Hepatocyte (in vitro differentiated cells): ENCODE measurements around the gene LRRC32. TPM values are rescaled to one million over a fixed set of nuclear protein-coding genes. Genes with fewer than 3 reads are reported as not detected.

Source experiments
- DNase-seq: peaks from one replicate; pipeline ENCODE4 v3.0.0-alpha.2; 2016; ENCODE audit warnings: low spot score
- H2AFZ ChIP-seq: fragments of 200-600 bp; sonication (generic); 2 replicates; pipeline ENCODE4 v1.6.0; 2016; ENCODE audit warnings: antibody characterized with exemption, mild to moderate bottlenecking
- H3K27ac ChIP-seq: fragments of 200-600 bp; sonication (generic); 2 replicates; pipeline ENCODE4 v1.5.1; 2016; ENCODE audit warnings: mild to moderate bottlenecking
- H3K27me3 ChIP-seq: fragments of 200-600 bp; sonication (generic); 2 replicates; pipeline ENCODE4 v1.6.1; 2016
- H3K36me3 ChIP-seq: fragments of 200-600 bp; sonication (generic); replicated peaks from 2 replicates; pipeline ENCODE4 v1.5.1; 2016; ENCODE audit warnings: low read depth; ENCODE audit not compliant: insufficient read depth
- H3K4me1 ChIP-seq: fragments of 200-600 bp; sonication (generic); 2 replicates; pipeline ENCODE4 v1.5.1; 2016; ENCODE audit warnings: mild to moderate bottlenecking, moderate library complexity; ENCODE audit not compliant: insufficient read depth
- H3K4me2 ChIP-seq: fragments of 200-600 bp; sonication (generic); 2 replicates; pipeline ENCODE4 v1.6.0; 2016
- H3K4me3 ChIP-seq: fragments of 200-600 bp; sonication (generic); 2 replicates; pipeline ENCODE4 v1.5.1; 2016; ENCODE audit warnings: mild to moderate bottlenecking
- H3K79me2 ChIP-seq: fragments of 200-600 bp; sonication (generic); 2 replicates; pipeline ENCODE4 v1.6.0; 2017; ENCODE audit warnings: mild to moderate bottlenecking
- H3K9me2 ChIP-seq: fragments of 200-600 bp; sonication (generic); replicated peaks from 2 replicates; pipeline ENCODE4 v1.6.0; 2017; ENCODE audit warnings: mild to moderate bottlenecking; ENCODE audit not compliant: insufficient read depth
- H3K9me3 ChIP-seq: fragments of 200-600 bp; sonication (generic); 2 replicates; pipeline ENCODE4 v1.5.1; 2016; ENCODE audit warnings: low read depth, mild to moderate bottlenecking
- H4K20me1 ChIP-seq: fragments of 200-600 bp; sonication (generic); 2 replicates; pipeline ENCODE4 v1.6.0; 2016; ENCODE audit warnings: mild to moderate bottlenecking; ENCODE audit not compliant: insufficient read depth, poor library complexity, severe bottlenecking
- CTCF ChIP-seq: fragments of 200-600 bp; sonication (generic); IDR thresholded peaks from 2 replicates; pipeline ENCODE4 v1.5.1; 2016; ENCODE audit warnings: antibody characterized with exemption, mild to moderate bottlenecking; ENCODE audit not compliant: poor library complexity
- EZH2 ChIP-seq: fragments of 200-600 bp; sonication (generic); IDR thresholded peaks from 2 replicates; pipeline ENCODE4 v1.6.1; 2016; ENCODE audit warnings: antibody characterized with exemption, mild to moderate bottlenecking, borderline replicate concordance
- EZH2phosphoT487 ChIP-seq: fragments of 200-600 bp; sonication (generic); IDR thresholded peaks from one replicate; pipeline ENCODE4 v1.6.1; 2018; ENCODE audit warnings: antibody characterized with exemption, mild to moderate bottlenecking, low read depth, moderate library complexity; ENCODE audit not compliant: unreplicated experiment, severe bottlenecking
- WGBS: methylation state at CpG from one replicate; pipeline ENCODE4 v1.1.6; 2016; ENCODE audit warnings: low lambda C conversion rate; ENCODE audit errors: missing lambda C conversion rate; 5-methylcytosine and 5-hydroxymethylcytosine counted together
- polyA plus RNA-seq: library from polyadenylated mRNA; unstranded; fragments of >200 nt; fragmentation: Nextera tagmentation; extraction: Ambion mirVana; gene quantifications from 2 replicates; pipeline ENCODE4 v1.2.1, GENCODE V29; 2016
- total RNA-seq: library from RNA; depleted of rRNA; stranded (reverse); fragments of >200 nt; gene quantifications from 2 replicates; pipeline ENCODE4 v1.2.3, GENCODE V29; 2014

LRRC32 gene
- total and polyA plus RNA-seq, 2 experiments from 2014 or later: 25.5 to 75.2 TPM

- Histone ChIP-seq H3K4me3 (no peak overlapping the region), H3K27me3 (no peaks in the 10 kb centered on the region), H3K36me3 (no peaks in the 10 kb centered on the region), H3K9me3 (no peaks in the 10 kb centered on the region), H3K4me1 (no peaks in the 10 kb centered on the region), H3K27ac (no peak overlapping the region), H3K79me2 (peaks cover 9% of the 10 kb centered on the region), H4K20me1 (no peaks in the 10 kb centered on the region), H3K9me2 (no peaks in the 10 kb centered on the region), H2AFZ (no peak overlapping the region), H3K4me2 (no peak overlapping the region)
- no peak for DNase-seq
- TF ChIP-seq EZH2 (no peak), EZH2phosphoT487 (no peak)
- WGBS: 92% methylated on average over 13 of the region's 13 CpGs
These were observed 7.7 kb downstream of the LRRC32 start for GRCh38 chr11:76662656-76663485.

GRCh38 chr11:76661834-76662434, 8.6 kb downstream of the LRRC32 start:
- WGBS: 94% methylated on average over 6 of the region's 6 CpGs
- DNase-seq: no peak
- no peaks in the 10 kb centered on the region for H3K9me3 ChIP-seq
- H3K27ac ChIP-seq: no peak overlapping the region
- no peak overlapping the region for H3K4me2 ChIP-seq
- peaks cover under 1% of the 10 kb centered on the region for H3K4me1 ChIP-seq
- no peaks in the 10 kb centered on the region for H3K36me3 ChIP-seq
- no peaks in the 10 kb centered on the region for H4K20me1 ChIP-seq
- no peak overlapping the region for H3K4me3 ChIP-seq
- H3K79me2 ChIP-seq: peaks cover 4% of the 10 kb centered on the region
- no peaks in the 10 kb centered on the region for H3K9me2 ChIP-seq
- no peaks in the 10 kb centered on the region for H3K27me3 ChIP-seq
- TF ChIP-seq EZH2phosphoT487 (no peak), CTCF (no peak), EZH2 (no peak)
- no peak overlapping the region for H2AFZ ChIP-seq

GRCh38 chr11:76661306-76661751, 9.2 kb downstream of the LRRC32 start:
- Histone ChIP-seq H3K4me2 (no peak overlapping the region), H3K9me2 (no peaks in the 10 kb centered on the region), H3K79me2 (peaks cover 4% of the 10 kb centered on the region), H3K36me3 (no peaks in the 10 kb centered on the region), H3K27me3 (no peaks in the 10 kb centered on the region), H2AFZ (no peak overlapping the region), H4K20me1 (no peaks in the 10 kb centered on the region), H3K27ac (no peak overlapping the region), H3K4me3 (no peak overlapping the region), H3K4me1 (peaks cover 7% of the 10 kb centered on the region), H3K9me3 (no peaks in the 10 kb centered on the region)
- no peak for DNase-seq
- WGBS: 94% methylated on average over 11 of the region's 11 CpGs
- no peak for TF ChIP-seq EZH2phosphoT487
- no peak for TF ChIP-seq CTCF
- TF ChIP-seq EZH2: no peak
